WTC11 (cell line): ENCODE measurements around the gene DESI2. TPM values are rescaled to one million over a fixed set of nuclear protein-coding genes. Genes with fewer than 3 reads are reported as not detected.

Source experiments
- ATAC-seq: fragments of 200-7000 bp; cut with Tn5 transposase; 2 replicates; pipeline ENCODE4 v1.10.0; 2021; ENCODE audit warnings: mild to moderate bottlenecking, moderate library complexity
- CTCF ChIA-PET: fragments of 300-600 bp; sonication (Branson Sonifier 250); formaldehyde crosslinking; loops from one replicate; lab custom pipeline; 2021; ENCODE audit warnings: antibody characterized with exemption; lab: Charles Lee
- POLR2A ChIA-PET: fragments of 350-600 bp; sonication (Branson Sonifier 250); formaldehyde crosslinking; loops from one replicate; lab custom pipeline; 2021; ENCODE audit warnings: antibody characterized with exemption; lab: Charles Lee
- DNase-seq: peaks from one replicate; pipeline ENCODE4 v3.0.0; 2021; ENCODE audit warnings: low spot score
- H3K27ac Mint-ChIP-seq: 2 replicates; pipeline ENCODE4 v1.8.0; 2021; ENCODE audit warnings: mixed read lengths
- H3K27me3 Mint-ChIP-seq: 2 replicates; pipeline ENCODE4 v1.8.0; 2021; ENCODE audit warnings: low read depth, mild to moderate bottlenecking, moderate library complexity, mixed read lengths
- H3K36me3 Mint-ChIP-seq: 2 replicates; pipeline ENCODE4 v1.8.0; 2021; ENCODE audit warnings: mixed read lengths
- H3K4me1 Mint-ChIP-seq: 2 replicates; pipeline ENCODE4 v1.8.0; 2022; ENCODE audit warnings: mixed read lengths
- H3K4me3 Mint-ChIP-seq: 2 replicates; pipeline ENCODE4 v1.8.0; 2021; ENCODE audit warnings: mild to moderate bottlenecking, moderate library complexity, mixed read lengths
- H3K9me3 Mint-ChIP-seq: 2 replicates; pipeline ENCODE4 v1.8.0; 2021; ENCODE audit warnings: mixed read lengths
- GTF2I ChIP-seq: fragments of 250-450 bp; sonication (Bioruptor Pico); conservative IDR thresholded peaks from 2 replicates; pipeline ENCODE4 v1.4.0; 2021; ENCODE audit warnings: mild to moderate bottlenecking
- JAZF1 ChIP-seq: fragments of 250-450 bp; sonication (Bioruptor Pico); IDR thresholded peaks from 2 replicates; pipeline ENCODE4 v1.9.0; 2021; ENCODE audit warnings: moderate library complexity, mild to moderate bottlenecking, inconsistent platforms
- JUN ChIP-seq: sonication (generic); formaldehyde crosslinking; IDR thresholded peaks from 2 replicates; pipeline ENCODE4 v1.8.0; 2023; ENCODE audit warnings: mild to moderate bottlenecking, missing genetic modification reagents
- MYBL2 ChIP-seq: sonication (generic); formaldehyde crosslinking; IDR thresholded peaks from 2 replicates; pipeline ENCODE4 v1.8.1; 2023; ENCODE audit warnings: mild to moderate bottlenecking, moderate library complexity, missing genetic modification reagents
- RELA ChIP-seq: sonication (generic); formaldehyde crosslinking; IDR thresholded peaks from 2 replicates; pipeline ENCODE4 v1.8.1; 2022; ENCODE audit warnings: missing genetic modification reagents, mild to moderate bottlenecking, borderline replicate concordance
- SMAD3 ChIP-seq: sonication (generic); formaldehyde crosslinking; IDR thresholded peaks from 2 replicates; pipeline ENCODE4 v1.8.0; 2022; ENCODE audit warnings: missing genetic modification reagents, mild to moderate bottlenecking, borderline replicate concordance
- TCF7 ChIP-seq: sonication (generic); formaldehyde crosslinking; IDR thresholded peaks from 2 replicates; pipeline ENCODE4 v1.8.0; 2022; ENCODE audit warnings: mild to moderate bottlenecking, low read depth, missing genetic modification reagents, moderate library complexity
- TEAD4 ChIP-seq: sonication (generic); formaldehyde crosslinking; IDR thresholded peaks from 2 replicates; pipeline ENCODE4 v1.8.0; 2022; ENCODE audit warnings: mild to moderate bottlenecking, missing genetic modification reagents
- ZBTB21 ChIP-seq: sonication (generic); formaldehyde crosslinking; IDR thresholded peaks from 2 replicates; pipeline ENCODE4 v1.8.1; 2023; ENCODE audit warnings: mild to moderate bottlenecking, missing genetic modification reagents, borderline replicate concordance
- ZNF121 ChIP-seq: sonication (generic); formaldehyde crosslinking; IDR thresholded peaks from 2 replicates; pipeline ENCODE4 v1.8.0; 2023; ENCODE audit warnings: missing genetic modification reagents
- ZNF138 ChIP-seq: sonication (generic); formaldehyde crosslinking; conservative IDR thresholded peaks from 2 replicates; pipeline ENCODE4 v1.8.1; 2022; ENCODE audit warnings: mild to moderate bottlenecking, moderate library complexity, missing genetic modification reagents
- ZNF671 ChIP-seq: fragments of 250-450 bp; sonication (Bioruptor Pico); IDR thresholded peaks from 2 replicates; pipeline ENCODE4 v1.8.0; 2021; ENCODE audit warnings: mild to moderate bottlenecking
- total RNA-seq: library from RNA; stranded (reverse); gene quantifications from 3 replicates; pipeline ENCODE4 v1.2.3, GENCODE V29; 2021
- TF ChIP-seq, protein P1 (sequence below): fragments of 250-450 bp; sonication (Bioruptor Pico); conservative IDR thresholded peaks from 2 replicates; pipeline ENCODE4 v1.9.0; 2021; ENCODE audit warnings: mild to moderate bottlenecking
- TF ChIP-seq, protein P2 (sequence below): sonication (generic); formaldehyde crosslinking; IDR thresholded peaks from 2 replicates; pipeline ENCODE4 v1.8.0; 2023; ENCODE audit warnings: missing genetic modification reagents, mild to moderate bottlenecking, borderline replicate concordance
- TF ChIP-seq, protein P3 (sequence below): sonication (generic); formaldehyde crosslinking; IDR thresholded peaks from 2 replicates; pipeline ENCODE4 v1.8.1; 2022; ENCODE audit warnings: mild to moderate bottlenecking, missing genetic modification reagents, moderate library complexity, borderline replicate concordance

DESI2 gene
- total RNA-seq, 1 experiment from 2014 or later: 108 TPM

DNA sequence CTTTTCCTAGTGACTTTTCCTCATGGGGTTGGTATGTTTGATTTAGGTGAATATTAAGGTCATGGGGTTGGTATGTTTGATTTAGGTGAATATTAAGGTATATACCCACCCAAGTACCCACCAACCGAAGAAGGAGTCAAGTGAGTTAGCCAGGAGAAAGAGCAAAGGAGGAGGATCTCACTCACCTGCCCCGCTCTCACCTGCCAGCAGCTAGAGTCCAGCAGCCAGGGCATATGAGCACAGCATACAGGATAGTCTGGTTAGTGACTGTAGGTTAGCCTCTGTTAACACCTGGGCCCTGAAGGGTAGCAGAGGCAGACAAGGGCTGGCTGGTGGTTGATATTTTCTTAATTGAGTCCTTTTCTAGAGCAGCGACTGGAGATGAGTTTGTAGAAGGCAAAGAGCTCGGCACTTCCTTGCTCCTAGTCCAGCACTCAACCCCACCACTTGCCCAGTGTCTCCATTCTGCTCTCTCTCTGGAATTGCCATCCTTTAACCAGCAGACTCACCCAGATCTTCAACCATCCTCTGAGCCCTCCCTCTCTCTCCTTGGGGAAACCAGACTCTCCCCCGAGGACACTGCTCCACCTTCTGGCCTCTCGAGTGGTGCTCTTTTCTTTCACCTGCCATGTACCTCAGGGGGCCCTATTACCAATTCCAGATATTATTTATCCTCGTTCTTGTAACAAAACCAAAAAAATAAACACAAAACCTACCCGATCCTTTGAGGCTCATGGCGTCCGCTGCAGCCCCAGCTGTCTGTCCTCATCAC, 16.3 kb upstream of the DESI2 start:
- ChIA-PET CTCF (interaction anchor here (1.3 to 1.9 kb wide), 2 partner anchors 33 kb away, joined by 4 to 6 read pairs; no protein-coding TSS in a partner anchor), POLR2A (no interaction called here)
- peaks cover 10% of the 10 kb centered on the region for H3K9me3 Mint-ChIP-seq
- 0 out of 2 replicates have a peak, but pooled peaks have one; percentile 21 for TF ChIP-seq GTF2I (CRISPR knock-in tag)
- TF ChIP-seq ZNF121 (CRISPR knock-in tag): peak; percentile 99
- TF ChIP-seq ZNF138: no peak
- no peak overlapping the region for H3K4me3 Mint-ChIP-seq
- no peaks in the 10 kb centered on the region for H3K27me3 Mint-ChIP-seq
- no peak for DNase-seq
- no peaks in the 10 kb centered on the region for H3K4me1 Mint-ChIP-seq
- no peak overlapping the region for H3K27ac Mint-ChIP-seq
- ATAC-seq: peak; percentile 95
- no peaks in the 10 kb centered on the region for H3K36me3 Mint-ChIP-seq

DNA sequence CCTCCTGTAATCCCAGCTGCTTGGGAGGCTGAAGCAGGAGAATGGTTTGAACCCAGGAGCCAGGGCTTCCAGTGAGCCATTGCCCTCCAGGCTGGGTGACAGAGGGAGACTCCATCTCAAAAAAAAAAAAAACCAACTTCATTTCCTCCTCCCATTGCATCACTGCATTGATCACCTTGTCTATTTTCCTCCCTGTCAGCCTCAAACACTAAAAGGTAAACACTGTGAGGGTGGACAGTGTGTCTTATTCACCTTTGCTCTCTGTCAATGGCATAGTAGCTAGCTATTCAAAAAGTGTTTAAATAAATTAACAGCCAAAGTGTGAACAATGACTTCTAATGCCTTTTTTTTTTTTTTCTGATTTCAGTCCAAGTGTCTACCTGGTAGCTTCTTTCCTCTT, 13.4 kb upstream of the DESI2 start:
- TF ChIP-seq, protein P1, sequence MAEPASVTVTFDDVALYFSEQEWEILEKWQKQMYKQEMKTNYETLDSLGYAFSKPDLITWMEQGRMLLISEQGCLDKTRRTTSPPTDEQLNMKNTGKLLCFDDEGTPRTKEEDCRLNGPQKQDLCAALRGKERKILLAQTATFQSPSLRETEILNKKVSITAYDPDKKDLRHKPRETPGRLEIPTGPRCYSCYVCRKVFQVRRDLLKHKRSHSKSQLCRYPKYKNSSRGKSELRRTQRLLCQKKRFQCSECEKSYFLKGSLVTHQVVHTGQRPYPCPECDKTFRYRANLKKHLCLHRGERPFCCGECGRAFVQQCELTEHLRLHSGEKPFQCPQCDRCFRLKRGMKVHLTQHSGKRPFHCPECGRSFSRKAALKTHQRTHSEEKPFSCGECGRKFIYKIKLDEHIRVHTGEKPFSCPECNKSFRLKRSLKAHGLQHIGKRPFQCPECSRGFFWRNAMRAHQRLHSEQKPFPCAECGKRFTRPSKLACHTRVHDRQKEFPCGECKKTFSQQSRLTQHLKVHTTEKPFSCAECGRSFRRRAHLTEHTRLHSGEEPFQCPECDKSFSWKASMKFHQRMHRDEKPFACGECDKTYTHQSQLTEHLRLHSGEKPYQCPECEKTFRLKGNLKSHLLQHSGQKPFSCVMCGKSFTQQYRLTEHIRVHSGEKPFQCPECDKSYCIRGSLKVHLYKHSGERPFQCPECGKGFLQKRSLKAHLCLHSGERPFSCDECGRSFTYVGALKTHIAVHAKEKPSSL: no peak
- TF ChIP-seq, protein P2, sequence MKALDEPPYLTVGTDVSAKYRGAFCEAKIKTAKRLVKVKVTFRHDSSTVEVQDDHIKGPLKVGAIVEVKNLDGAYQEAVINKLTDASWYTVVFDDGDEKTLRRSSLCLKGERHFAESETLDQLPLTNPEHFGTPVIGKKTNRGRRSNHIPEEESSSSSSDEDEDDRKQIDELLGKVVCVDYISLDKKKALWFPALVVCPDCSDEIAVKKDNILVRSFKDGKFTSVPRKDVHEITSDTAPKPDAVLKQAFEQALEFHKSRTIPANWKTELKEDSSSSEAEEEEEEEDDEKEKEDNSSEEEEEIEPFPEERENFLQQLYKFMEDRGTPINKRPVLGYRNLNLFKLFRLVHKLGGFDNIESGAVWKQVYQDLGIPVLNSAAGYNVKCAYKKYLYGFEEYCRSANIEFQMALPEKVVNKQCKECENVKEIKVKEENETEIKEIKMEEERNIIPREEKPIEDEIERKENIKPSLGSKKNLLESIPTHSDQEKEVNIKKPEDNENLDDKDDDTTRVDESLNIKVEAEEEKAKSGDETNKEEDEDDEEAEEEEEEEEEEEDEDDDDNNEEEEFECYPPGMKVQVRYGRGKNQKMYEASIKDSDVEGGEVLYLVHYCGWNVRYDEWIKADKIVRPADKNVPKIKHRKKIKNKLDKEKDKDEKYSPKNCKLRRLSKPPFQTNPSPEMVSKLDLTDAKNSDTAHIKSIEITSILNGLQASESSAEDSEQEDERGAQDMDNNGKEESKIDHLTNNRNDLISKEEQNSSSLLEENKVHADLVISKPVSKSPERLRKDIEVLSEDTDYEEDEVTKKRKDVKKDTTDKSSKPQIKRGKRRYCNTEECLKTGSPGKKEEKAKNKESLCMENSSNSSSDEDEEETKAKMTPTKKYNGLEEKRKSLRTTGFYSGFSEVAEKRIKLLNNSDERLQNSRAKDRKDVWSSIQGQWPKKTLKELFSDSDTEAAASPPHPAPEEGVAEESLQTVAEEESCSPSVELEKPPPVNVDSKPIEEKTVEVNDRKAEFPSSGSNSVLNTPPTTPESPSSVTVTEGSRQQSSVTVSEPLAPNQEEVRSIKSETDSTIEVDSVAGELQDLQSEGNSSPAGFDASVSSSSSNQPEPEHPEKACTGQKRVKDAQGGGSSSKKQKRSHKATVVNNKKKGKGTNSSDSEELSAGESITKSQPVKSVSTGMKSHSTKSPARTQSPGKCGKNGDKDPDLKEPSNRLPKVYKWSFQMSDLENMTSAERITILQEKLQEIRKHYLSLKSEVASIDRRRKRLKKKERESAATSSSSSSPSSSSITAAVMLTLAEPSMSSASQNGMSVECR (CRISPR knock-in tag): no peak
- TF ChIP-seq SMAD3 (CRISPR knock-in tag) (no peak), ZBTB21 (CRISPR knock-in tag) (no peak), RELA (CRISPR knock-in tag) (no peak), MYBL2 (CRISPR knock-in tag) (no peak), TEAD4 (no peak), JAZF1 (CRISPR knock-in tag) (no peak)
- peaks cover 6% of the 10 kb centered on the region; the same call in 1 of the 2 replicates for H3K27me3 Mint-ChIP-seq
- DNase-seq (no peak), ATAC-seq (no peak)
- H3K36me3 Mint-ChIP-seq: peaks cover 15% of the 10 kb centered on the region
- no peak overlapping the region for H3K27ac Mint-ChIP-seq
- ChIA-PET POLR2A (interaction anchor here (0.5 to 0.6 kb wide), 2 partner anchors 77 to 232 kb away, joined by 3 to 4 read pairs; no protein-coding TSS in a partner anchor), CTCF (interaction anchor here (1.4 to 1.6 kb wide), 2 partner anchors 36 to 157 kb away, joined by 3 to 5 read pairs; no protein-coding TSS in a partner anchor)
- H3K9me3 Mint-ChIP-seq: peaks cover 12% of the 10 kb centered on the region
- peaks cover 5% of the 10 kb centered on the region for H3K4me1 Mint-ChIP-seq
- no peak overlapping the region for H3K4me3 Mint-ChIP-seq

DNA sequence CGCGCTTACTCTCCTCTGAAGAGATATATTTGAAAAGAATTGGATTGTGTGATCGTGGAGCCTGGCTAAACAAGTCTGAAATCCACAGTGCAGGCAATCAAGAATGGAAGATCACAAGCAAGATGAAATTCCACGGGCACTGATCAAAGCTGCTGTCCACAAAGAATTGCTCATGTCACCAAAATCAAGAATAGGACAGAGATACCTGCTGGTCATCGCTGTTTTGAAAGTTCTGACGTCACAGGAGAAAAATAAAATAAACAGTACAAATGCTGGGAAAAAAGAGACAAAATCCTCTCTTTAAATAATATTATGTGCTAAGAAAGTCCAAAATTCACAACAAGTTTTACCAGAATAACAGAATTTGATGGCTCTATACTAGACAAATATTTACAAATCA, 12.0 kb upstream of the DESI2 start:
- Mint-ChIP-seq H3K27me3 (peaks cover 6% of the 10 kb centered on the region; the same call in 1 of the 2 replicates), H3K36me3 (peaks cover 19% of the 10 kb centered on the region), H3K4me3 (no peak overlapping the region), H3K9me3 (peaks cover 16% of the 10 kb centered on the region), H3K27ac (no peak overlapping the region), H3K4me1 (peaks cover 5% of the 10 kb centered on the region)
- no peak for DNase-seq
- POLR2A ChIA-PET: no interaction called here
- CTCF ChIA-PET: interaction anchor here (0.6 kb wide), 1 partner anchor 38 kb away, joined by 5 read pairs; no protein-coding TSS in a partner anchor
- ATAC-seq: no peak
- TF ChIP-seq JUN (no peak), TCF7 (CRISPR knock-in tag) (no peak), ZNF671 (CRISPR knock-in tag) (no peak)
- TF ChIP-seq, protein P2 (CRISPR knock-in tag): no peak
- TF ChIP-seq, protein P3, sequence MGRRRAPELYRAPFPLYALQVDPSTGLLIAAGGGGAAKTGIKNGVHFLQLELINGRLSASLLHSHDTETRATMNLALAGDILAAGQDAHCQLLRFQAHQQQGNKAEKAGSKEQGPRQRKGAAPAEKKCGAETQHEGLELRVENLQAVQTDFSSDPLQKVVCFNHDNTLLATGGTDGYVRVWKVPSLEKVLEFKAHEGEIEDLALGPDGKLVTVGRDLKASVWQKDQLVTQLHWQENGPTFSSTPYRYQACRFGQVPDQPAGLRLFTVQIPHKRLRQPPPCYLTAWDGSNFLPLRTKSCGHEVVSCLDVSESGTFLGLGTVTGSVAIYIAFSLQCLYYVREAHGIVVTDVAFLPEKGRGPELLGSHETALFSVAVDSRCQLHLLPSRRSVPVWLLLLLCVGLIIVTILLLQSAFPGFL: no peak
